ENCODE measurements around the gene POGZ.

- TF ChIP-seq CTCF (IDR thresholded peaks at IDR 0.05; ENCODE audit: insufficient read depth, low read length, poor library complexity, severe bottlenecking) (no peak), EZH2phosphoT487 (conservative IDR thresholded peaks at IDR 0.05; ENCODE audit: low read length) (no peak)
Observed at GRCh38 chr1:151407304-151407703, 52.0 kb downstream of the POGZ start.
